ENCODE measurements around the gene TMEM260.

TMEM260 gene

DNA sequence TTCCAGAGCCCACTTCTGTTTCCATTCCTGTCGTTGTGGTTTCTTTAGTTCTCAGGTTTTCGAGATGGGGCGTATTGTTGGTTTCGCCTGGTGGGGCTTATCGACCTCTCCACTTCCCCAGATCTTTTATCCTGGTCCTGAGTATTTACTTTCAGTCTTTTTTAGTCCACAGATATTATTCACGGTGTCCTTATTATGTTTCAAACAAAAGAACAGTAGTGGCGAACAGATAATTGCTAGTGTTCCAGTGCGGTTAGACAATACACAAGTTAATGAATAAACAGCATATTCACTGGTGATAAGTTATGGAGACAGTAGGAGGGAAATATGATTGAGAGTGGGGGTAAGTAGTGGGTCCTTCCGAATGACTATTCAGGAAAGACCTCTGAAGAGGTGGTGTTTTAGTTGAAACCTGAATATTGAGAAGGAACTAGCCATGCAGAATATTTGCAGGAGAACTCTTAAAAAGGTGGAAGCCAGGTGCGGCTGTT is 668 bp downstream of the TMEM260 start:
- TF ChIP-seq, protein P1, sequence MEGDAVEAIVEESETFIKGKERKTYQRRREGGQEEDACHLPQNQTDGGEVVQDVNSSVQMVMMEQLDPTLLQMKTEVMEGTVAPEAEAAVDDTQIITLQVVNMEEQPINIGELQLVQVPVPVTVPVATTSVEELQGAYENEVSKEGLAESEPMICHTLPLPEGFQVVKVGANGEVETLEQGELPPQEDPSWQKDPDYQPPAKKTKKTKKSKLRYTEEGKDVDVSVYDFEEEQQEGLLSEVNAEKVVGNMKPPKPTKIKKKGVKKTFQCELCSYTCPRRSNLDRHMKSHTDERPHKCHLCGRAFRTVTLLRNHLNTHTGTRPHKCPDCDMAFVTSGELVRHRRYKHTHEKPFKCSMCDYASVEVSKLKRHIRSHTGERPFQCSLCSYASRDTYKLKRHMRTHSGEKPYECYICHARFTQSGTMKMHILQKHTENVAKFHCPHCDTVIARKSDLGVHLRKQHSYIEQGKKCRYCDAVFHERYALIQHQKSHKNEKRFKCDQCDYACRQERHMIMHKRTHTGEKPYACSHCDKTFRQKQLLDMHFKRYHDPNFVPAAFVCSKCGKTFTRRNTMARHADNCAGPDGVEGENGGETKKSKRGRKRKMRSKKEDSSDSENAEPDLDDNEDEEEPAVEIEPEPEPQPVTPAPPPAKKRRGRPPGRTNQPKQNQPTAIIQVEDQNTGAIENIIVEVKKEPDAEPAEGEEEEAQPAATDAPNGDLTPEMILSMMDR (IDR thresholded peaks at IDR 0.05): no peak
- peak overlapping the region; percentile 94 for H3K4me3 ChIP-seq
- no peak for DNase-seq (ENCODE audit: low spot score)
- H3K27ac ChIP-seq: peak overlapping the region; percentile 85

DNA sequence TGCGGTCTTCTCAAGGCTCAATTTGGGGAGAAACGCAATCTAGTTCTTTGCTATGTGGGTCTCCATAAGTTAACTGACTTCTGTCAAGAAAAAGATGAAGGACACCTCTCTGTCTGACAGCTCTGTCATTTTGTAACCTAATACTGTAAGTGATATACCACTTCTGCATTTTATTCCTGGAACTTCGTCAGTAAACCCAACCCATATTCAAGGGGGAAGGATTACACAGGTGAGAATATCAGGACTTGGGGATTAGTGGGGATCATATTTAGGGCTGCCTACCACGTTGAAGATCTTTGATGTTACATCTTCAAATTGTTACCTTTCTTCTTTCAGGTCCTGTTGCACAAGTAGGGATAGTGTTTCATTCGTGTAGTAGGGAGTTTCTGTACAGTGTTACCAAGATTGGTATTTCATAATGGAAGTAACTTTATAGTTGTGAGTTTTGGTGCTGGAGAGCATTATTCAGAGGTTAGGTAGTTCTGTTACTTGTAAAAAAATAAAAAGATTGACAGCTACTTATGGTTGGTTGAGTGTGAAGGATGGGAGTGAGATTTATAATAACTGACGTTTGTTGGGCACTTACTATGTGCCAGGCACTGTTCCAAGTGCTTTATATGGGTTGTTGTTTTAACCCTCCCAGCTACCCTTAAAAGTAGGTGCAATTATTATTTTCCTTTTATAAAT is 1.6 kb downstream of the TMEM260 start:
- no peak for DNase-seq (ENCODE audit: low spot score)
- TF ChIP-seq, protein P1 (IDR thresholded peaks at IDR 0.05): no peak
- no peak overlapping the region for H3K27ac ChIP-seq
- peak overlapping the region; percentile 94 for H3K4me3 ChIP-seq

DNA sequence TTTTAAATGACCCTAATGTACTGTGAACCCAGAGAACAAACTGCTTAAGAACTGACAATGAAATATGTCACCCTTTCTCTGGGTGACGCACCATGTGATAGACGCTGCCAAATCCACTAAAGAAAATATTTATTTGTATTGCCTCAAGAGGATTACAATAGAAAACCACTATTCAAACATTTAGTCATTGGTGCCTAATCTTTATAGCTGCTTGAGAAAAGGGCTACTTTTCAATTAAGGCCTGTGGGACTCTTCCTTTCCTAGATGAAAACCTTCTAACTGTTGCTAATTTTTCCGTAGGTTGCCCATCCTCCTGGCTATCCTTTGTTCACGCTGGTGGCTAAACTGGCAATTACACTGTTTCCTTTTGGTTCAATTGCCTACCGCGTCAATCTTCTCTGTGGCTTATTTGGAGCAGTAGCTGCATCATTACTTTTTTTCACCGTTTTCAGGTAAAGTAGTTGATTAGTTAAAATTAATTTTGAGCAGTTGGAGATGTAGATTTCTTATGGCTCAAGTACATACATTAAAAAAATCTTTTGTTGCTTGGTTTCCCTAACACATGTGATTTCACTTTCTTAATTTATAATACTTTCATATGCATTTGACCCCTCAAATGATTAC is 6.0 kb downstream of the TMEM260 start:
- no peak for DNase-seq (ENCODE audit: low spot score)
- Histone ChIP-seq H3K4me3 (no peak overlapping the region), H3K27ac (no peak overlapping the region)
- TF ChIP-seq, protein P1 (IDR thresholded peaks at IDR 0.05): no peak

DNA sequence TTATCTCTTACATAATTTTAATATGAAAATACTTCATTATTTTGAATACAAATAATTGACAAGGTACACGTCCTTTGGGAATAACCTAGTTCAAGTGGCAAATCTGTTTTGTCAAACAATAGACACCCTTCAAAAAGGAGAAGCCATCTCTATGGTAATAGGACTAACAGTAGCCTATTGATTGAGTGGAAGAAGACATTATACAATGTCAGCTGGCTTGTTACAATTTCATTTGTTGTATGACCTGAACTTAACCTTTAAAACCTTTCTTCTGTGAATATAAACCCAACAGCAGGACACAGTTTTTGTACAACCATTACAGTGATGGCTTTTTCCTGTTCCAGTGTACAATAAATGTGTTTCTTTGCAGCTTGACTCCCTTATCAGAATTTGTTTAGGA is 8.1 kb downstream of the TMEM260 start:
- TF ChIP-seq, protein P1 (IDR thresholded peaks at IDR 0.05): no peak
- no peak overlapping the region for H3K27ac ChIP-seq

DNA sequence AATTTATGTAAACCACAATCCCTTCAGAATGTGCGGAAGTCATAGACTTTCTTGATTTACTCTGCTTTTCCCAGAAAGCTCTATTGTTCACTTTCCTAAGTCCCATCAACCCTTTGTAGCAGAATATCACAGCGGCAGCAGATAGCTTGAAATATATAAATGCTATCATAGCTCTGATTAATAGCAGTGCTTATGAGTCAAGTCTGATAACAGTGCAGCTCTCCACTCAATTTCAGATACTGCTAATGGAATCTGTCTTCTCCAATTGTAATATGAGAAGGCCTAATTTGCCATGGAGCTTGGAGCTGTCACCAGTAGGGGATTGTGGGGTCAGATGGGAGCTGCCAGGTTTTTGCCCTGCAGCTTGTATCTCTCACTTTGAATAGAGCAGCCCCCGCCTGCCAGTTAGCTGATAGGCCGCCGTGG is 10.9 kb downstream of the TMEM260 start:
- Histone ChIP-seq H3K4me3 (no peak overlapping the region), H3K27ac (no peak overlapping the region)
- no peak for DNase-seq (ENCODE audit: low spot score)
- TF ChIP-seq, protein P1 (IDR thresholded peaks at IDR 0.05): no peak

More for the DNA sequence above, 8.1 kb downstream of the TMEM260 start:
- DNase-seq (ENCODE audit: low spot score): no peak
- no peak overlapping the region for H3K4me3 ChIP-seq

DNA sequence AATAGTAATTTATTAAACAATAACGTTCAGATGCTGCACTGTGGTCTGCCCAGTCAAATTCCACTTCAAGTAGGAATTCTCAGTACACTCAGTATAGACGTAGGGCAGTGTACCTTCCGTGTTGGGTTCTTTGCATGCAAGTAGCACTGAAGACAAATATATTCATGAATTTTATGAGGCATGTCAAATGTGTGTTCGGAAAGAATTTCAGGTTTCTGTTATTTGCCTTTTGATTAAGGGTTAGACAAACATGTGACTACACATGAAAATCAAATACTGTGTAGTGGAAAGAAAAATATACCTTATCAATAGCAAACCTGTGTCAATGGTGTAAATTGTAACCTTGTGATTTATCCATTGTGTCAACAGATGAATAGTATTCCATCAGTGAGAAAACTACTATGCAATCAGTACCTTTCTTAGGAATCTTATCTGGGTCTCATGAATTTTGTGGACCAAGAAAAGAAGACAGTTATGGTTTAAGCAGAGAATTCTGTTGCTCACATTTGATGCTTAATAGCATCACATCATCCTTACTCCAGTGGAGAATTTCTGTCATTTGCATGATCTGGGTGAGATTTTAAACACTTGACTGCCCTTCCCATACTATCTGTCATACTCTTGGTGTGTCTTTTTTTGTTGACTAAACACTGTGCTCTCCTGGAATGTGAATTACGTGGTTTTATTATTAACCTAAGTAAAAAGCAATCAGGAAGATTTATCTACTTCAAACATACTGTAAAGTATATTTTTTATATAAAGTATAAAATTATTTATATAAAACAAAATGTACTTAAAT is 13.3 kb downstream of the TMEM260 start:
- Histone ChIP-seq H3K27ac (no peak overlapping the region), H3K4me3 (no peak overlapping the region)
- TF ChIP-seq, protein P1 (IDR thresholded peaks at IDR 0.05): no peak
- DNase-seq (ENCODE audit: low spot score): no peak

Data from coronary artery (tissue), 2 donors.